Transverse colon (tissue), 4 donors: ENCODE results near the gene C1orf115. TPM values are rescaled to one million over a fixed set of nuclear protein-coding genes. Genes with fewer than 3 reads are reported as not detected.

Experiments
- DNase-seq: peaks from one replicate; pipeline ENCODE4 v3.0.0-alpha.2; 2019
- H3K27ac ChIP-seq, 4 donors: fragments of 200-600 bp; sonication (generic); 2 replicates each; pipeline ENCODE4 v1.5.1; 2016 to 2018; ENCODE audit warnings: inconsistent platforms in 4 of 4
- H3K27me3 ChIP-seq: fragments of 200-600 bp; sonication (generic); 2 replicates; pipeline ENCODE4 v1.5.1; 2017; ENCODE audit warnings: inconsistent platforms
- H3K36me3 ChIP-seq, 4 donors: fragments of 200-600 bp; sonication (generic); 2 replicates each; pipeline ENCODE4 v1.5.1; 2017 to 2019; ENCODE audit warnings: inconsistent platforms in 4 of 4
- H3K4me1 ChIP-seq, 4 donors: fragments of 200-600 bp; sonication (generic); 2 replicates each; pipeline ENCODE4 v1.5.1; 2017 to 2020; ENCODE audit warnings: inconsistent platforms in 4 of 4
- H3K4me3 ChIP-seq, 4 donors: fragments of 200-600 bp; sonication (generic); 1 replicate in 1 of 4; 2 replicates in 3 of 4; pipeline versions ENCODE4 v1.5.1 to v1.6.1; 2017 to 2019; ENCODE audit warnings: inconsistent platforms in 4 of 4
- H3K9me3 ChIP-seq, 2 donors: fragments of 200-600 bp; sonication (generic); 2 replicates each; pipeline ENCODE4 v1.5.1; 2017 to 2019; ENCODE audit warnings: inconsistent platforms in 2 of 2
- EP300 ChIP-seq: sonication (generic); formaldehyde crosslinking; IDR thresholded peaks from one replicate; pipeline ENCODE4 v1.6.1; 2017; ENCODE audit warnings: antibody characterized with exemption, low read depth
- POLR2A ChIP-seq: fragments of 450-650 bp; IDR thresholded peaks from one replicate; pipeline ENCODE4 v1.6.1; 2016; ENCODE audit warnings: antibody characterized with exemption, mild to moderate bottlenecking, moderate library complexity
- POLR2AphosphoS5 ChIP-seq, 3 donors: sonication (generic); formaldehyde crosslinking; IDR thresholded peaks; one replicate each; pipeline ENCODE4 v1.6.1; 2016; ENCODE audit warnings: antibody characterized with exemption in 3 of 3
- WGBS, 2 donors: methylation state at CpG; one replicate each; pipeline ENCODE4 v1.1.5; 2018; ENCODE audit warnings: low coverage in 1 of 2; 5-methylcytosine and 5-hydroxymethylcytosine counted together
- in situ Hi-C, 4 donors: fragments of 200-750 bp; cut with MboI; loops; one replicate each; pipeline versions ENCODE4 v1.15.0 to v1.15.1; 2017; ENCODE audit warnings: low sequenced_read_pairs in 3 of 4, low pct_ligation_motif_present in 1 of 4, low pct_unique_long_range_greater_than_20kb in 1 of 4
- intact Hi-C: fragments of 100-400 bp; cut with DNase I; formaldehyde crosslinking; loops from one replicate; pipeline ENCODE4 v1.15.1; 2023; ENCODE audit warnings: low total_unique reads
- total RNA-seq, 4 donors: library from RNA; depleted of rRNA; stranded (reverse); fragments of >200 nt; gene quantifications; one replicate each; pipeline ENCODE4 v1.1.0, GENCODE V29; 2016
- TF ChIP-seq, protein P1 (sequence below), 5 experiments: fragments of 200-600 bp in 3 of 5; fragments of 450-650 bp in 2 of 5; sonication (generic) in 3 of 5; IDR thresholded peaks; 1 replicate in 2 of 5; 2 replicates in 3 of 5; pipeline ENCODE4 v1.5.1; 2016 to 2017; ENCODE audit warnings: antibody characterized with exemption in 5 of 5, inconsistent platforms in 3 of 5, mild to moderate bottlenecking in 2 of 5, moderate library complexity in 1 of 5

C1orf115 gene
- total RNA-seq, 4 donors from 2014 or later: 43.2 to 153 (median 103) TPM

DNA sequence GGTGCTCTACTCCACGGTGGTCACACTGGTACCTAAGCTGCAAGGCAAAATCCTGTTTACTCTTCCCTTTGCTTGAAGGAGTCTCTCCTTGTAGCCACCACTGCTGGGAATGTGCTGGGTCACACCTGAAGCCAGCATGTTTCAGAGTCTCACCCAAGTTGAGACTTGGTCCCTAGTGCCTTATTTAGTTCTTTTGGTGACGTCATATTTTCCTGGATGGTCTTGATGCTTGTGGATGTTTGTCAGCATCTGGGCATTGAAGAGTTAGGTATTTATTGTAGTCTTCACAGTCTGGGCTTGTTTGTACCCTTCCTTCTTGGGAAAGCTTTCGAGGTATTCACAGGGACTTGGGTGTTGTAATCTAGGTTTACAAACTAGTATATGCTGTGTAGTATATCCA lies 52.4 kb downstream of the C1orf115 start:
- TF ChIP-seq POLR2A (no peak), EP300 (no peak), POLR2AphosphoS5 (IDR thresholded peaks at IDR 0.05) (no peak)
- TF ChIP-seq, protein P1, sequence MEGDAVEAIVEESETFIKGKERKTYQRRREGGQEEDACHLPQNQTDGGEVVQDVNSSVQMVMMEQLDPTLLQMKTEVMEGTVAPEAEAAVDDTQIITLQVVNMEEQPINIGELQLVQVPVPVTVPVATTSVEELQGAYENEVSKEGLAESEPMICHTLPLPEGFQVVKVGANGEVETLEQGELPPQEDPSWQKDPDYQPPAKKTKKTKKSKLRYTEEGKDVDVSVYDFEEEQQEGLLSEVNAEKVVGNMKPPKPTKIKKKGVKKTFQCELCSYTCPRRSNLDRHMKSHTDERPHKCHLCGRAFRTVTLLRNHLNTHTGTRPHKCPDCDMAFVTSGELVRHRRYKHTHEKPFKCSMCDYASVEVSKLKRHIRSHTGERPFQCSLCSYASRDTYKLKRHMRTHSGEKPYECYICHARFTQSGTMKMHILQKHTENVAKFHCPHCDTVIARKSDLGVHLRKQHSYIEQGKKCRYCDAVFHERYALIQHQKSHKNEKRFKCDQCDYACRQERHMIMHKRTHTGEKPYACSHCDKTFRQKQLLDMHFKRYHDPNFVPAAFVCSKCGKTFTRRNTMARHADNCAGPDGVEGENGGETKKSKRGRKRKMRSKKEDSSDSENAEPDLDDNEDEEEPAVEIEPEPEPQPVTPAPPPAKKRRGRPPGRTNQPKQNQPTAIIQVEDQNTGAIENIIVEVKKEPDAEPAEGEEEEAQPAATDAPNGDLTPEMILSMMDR (IDR thresholded peaks at IDR 0.05): no peak
- 87 to 100% methylated on average over 1 to 3 of the region's 3 CpGs for WGBS, 2 donors
- H3K27ac ChIP-seq: no peak overlapping the region
- intact Hi-C loops: no loop called here
- no peak for DNase-seq
- H3K36me3 ChIP-seq: no peaks in the 10 kb centered on the region
- no peak overlapping the region for H3K4me3 ChIP-seq
- in situ Hi-C loops: no loop called here
- no peaks in the 10 kb centered on the region for H3K9me3 ChIP-seq
- peaks cover 0 to 3% (median 3%) of the 10 kb centered on the region in 4 donors for H3K4me1 ChIP-seq
- H3K27me3 ChIP-seq: no peaks in the 10 kb centered on the region

DNA sequence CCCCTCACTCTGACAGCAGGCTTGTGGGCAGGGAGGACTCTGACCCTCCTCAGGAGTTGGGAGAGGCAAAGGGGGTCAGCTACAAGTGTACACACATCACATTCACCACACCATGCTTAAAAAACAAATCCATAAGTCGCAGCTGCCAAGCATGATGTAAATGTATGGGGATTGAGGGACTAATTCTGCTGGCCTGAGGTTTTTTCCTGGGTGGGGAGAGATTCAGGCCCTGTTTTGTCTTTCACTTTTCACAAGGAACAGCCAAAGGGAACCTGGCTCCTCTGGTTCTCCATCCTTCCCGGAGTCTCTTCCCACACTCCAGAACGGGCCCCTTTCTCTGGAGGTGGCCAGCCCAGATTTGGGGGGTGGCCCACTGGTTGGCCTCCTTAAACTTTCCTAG lies 56.7 kb downstream of the C1orf115 start:
- H3K9me3 ChIP-seq: no peaks in the 10 kb centered on the region
- H3K27me3 ChIP-seq: no peaks in the 10 kb centered on the region
- H3K4me3 ChIP-seq: no peak overlapping the region
- in situ Hi-C loops (no loop called here), intact Hi-C loops (no loop called here)
- WGBS, 2 donors: 75 to 90% methylated on average over 1 to 3 of the region's 3 CpGs
- H3K36me3 ChIP-seq: no peaks in the 10 kb centered on the region
- peaks cover 18 to 36% (median 23%) of the 10 kb centered on the region in 4 donors for H3K4me1 ChIP-seq
- peak overlapping the region in 1 of 4 donors; percentile 84 for H3K27ac ChIP-seq
- DNase-seq: no peak
- TF ChIP-seq POLR2AphosphoS5 (IDR thresholded peaks at IDR 0.05): no peak
- TF ChIP-seq, protein P1 (IDR thresholded peaks at IDR 0.05): no peak
- no peak for TF ChIP-seq EP300
- no peak for TF ChIP-seq POLR2A

DNA sequence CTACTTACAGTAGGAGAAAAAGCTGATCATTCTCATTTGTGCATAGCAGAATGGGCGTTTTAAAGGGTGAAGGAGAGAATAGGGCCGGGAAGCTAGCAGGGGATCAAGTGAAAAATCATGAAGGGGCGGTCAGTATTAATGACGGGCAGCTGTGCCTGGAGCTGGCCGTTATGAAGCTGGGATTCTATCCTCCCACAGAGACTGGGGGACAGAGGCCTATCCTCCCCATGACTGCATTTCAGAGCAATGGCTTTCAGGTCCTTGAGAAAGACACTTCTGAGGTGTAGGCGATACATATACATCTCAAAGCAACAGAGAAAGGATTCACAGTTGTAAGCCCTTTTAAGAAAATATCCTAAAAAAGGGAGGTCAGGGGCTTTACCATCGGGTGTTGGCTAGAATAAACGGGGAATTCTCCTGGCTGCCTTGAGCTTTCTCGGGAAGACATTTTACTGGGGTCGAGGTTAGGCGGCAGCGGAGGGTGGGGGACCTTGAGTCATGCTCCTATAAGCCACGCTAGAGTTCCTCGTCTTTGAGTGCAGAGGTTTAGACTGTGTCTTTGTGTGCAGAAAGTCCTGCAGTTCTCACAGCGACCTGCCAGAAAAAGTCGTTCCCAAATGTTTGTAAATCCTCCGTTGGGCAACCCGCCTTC lies 57.4 kb downstream of the C1orf115 start:
- WGBS, 2 donors: 35 to 51% methylated on average over 8 to 18 of the region's 18 CpGs
- H3K36me3 ChIP-seq: no peaks in the 10 kb centered on the region
- peak overlapping the region; percentile 84 to 89 (median 88) for H3K27ac ChIP-seq
- no peaks in the 10 kb centered on the region for H3K9me3 ChIP-seq
- peak overlapping the region; percentile 69 to 87 (median 80) for H3K4me3 ChIP-seq
- TF ChIP-seq POLR2AphosphoS5 (IDR thresholded peaks at IDR 0.05): no peak
- TF ChIP-seq, protein P1 (IDR thresholded peaks at IDR 0.05): peak in 1 of 5 experiments; percentile 5
- H3K27me3 ChIP-seq: no peaks in the 10 kb centered on the region
- in situ Hi-C loops: no loop called here
- no peak for DNase-seq
- H3K4me1 ChIP-seq: peaks cover 18 to 36% (median 23%) of the 10 kb centered on the region in 4 donors
- intact Hi-C loops: no loop called here

DNA sequence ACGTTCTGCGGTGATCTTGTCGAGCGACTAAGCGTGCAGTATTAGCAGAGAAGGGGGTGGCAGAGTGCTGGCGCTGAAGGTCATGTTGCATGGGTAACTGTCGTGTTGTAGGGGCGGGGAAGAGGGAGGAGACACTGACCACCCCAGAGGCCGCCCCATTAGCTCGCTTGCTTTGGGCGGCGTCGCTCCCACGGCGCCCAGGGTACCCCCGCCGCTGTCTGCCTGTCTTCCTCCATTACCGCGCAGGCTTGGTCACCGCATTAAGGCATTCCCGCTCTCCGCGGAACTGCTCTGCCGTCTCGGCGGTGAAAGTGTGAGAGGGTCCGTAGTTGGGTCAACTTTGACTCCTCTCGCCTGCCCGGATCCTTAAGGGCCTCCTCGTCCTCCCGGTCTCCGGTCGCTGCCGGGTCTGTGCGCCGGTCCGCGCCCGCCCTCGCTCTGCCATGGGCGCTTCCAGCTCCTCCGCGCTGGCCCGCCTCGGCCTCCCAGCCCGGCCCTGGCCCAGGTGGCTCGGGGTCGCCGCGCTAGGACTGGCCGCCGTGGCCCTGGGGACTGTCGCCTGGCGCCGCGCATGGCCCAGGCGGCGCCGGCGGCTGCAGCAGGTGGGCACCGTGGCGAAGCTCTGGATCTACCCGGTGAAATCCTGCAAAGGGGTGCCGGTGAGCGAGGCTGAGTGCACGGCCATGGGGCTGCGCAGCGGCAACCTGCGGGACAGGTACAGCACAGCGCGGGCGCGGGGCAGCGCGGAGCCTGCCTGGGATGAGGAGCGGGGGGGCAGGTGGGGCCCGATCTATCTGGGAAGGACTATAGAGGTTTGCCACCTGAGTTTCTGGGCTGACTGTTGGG lies 58.1 kb downstream of the C1orf115 start, which contains the start of gene MTARC2:
Gene MTARC2 (plus strand): TSS at position 234 of the 846 bp plus-strand sequence. CDS start 210 bp downstream, at position 444.
- TF ChIP-seq POLR2AphosphoS5 (IDR thresholded peaks at IDR 0.05) (peak; percentile 86 to 90 (median 87)), POLR2A (peak; percentile 90), EP300 (no peak)
- TF ChIP-seq, protein P1 (IDR thresholded peaks at IDR 0.05): peak in 1 of 5 experiments; percentile 11
- peak within 1 kb of the TSS; percentile 69 to 87 (median 80) for H3K4me3 ChIP-seq
- in situ Hi-C loops: no loop called here
- intact Hi-C loops: no loop called here
- DNase-seq: peak; percentile 80
- H3K36me3 ChIP-seq: no peaks in the 10 kb centered on the region
- peaks cover 18 to 37% (median 23%) of the 10 kb centered on the region in 4 donors for H3K4me1 ChIP-seq
- no peaks in the 10 kb centered on the region for H3K27me3 ChIP-seq
- WGBS, 2 donors: 4% methylated on average over 41 of the region's 77 CpGs; no CpG with 5 or more reads in 1 of the 2 donors
- no peaks in the 10 kb centered on the region for H3K9me3 ChIP-seq
- H3K27ac ChIP-seq: peak within 1 kb of the TSS; percentile 84 to 89 (median 88)
